Endothelial cell of umbilical vein (primary cell): ENCODE data around the gene RPH3AL. TPM values are rescaled to one million over a fixed set of nuclear protein-coding genes. Genes with fewer than 3 reads are reported as not detected.

Experiments
- BruUV-seq: library from RNA; stranded (reverse); fragments of 400-500 nt; replicated peaks from 2 replicates; lab custom pipeline; 2021; lab: Mats Ljungman, UMichigan
- CTCF ChIA-PET: fragments of 300-600, 350-600 bp; sonication (Branson Sonifier 250); formaldehyde crosslinking; loops from one replicate; lab custom pipeline; 2021; ENCODE audit warnings: antibody characterized with exemption, inconsistent platforms; lab: Charles Lee
- POLR2A ChIA-PET: fragments of 300-600, 350-600 bp; sonication (Branson Sonifier 250); formaldehyde crosslinking; loops from one replicate; lab custom pipeline; 2021; ENCODE audit warnings: antibody characterized with exemption, inconsistent platforms; lab: Charles Lee
- DNase-seq: peaks from one replicate; pipeline ENCODE4 v3.0.0-alpha.2; 2011; ENCODE audit warnings: low read depth, low spot score
- FAIRE-seq: peaks from 2 replicates; lab custom pipeline; 2011; peaks lifted over from hg19 to GRCh38; lab: Jason Lieb, UNC
- H2AFZ ChIP-seq: 2 replicates; pipeline ENCODE4 v1.6.0; 2012; ENCODE audit warnings: low read depth, low read length, control low read depth, inconsistent platforms
- H3K27ac ChIP-seq: 2 replicates; pipeline ENCODE4 v1.5.1; 2011; ENCODE audit warnings: low read depth, mild to moderate bottlenecking, control low read depth, low read length, moderate library complexity; ENCODE audit not compliant: insufficient read depth
- H3K27me3 ChIP-seq, 2 experiments: 2 replicates each; pipeline versions ENCODE4 v1.6.0 to v1.6.1; 2011; ENCODE audit warnings: low read length in 2 of 2, mixed read lengths in 1 of 2; ENCODE audit not compliant: control insufficient read depth in 2 of 2, insufficient read depth in 2 of 2
- H3K36me3 ChIP-seq, 2 experiments: 2 replicates in 1 of 2; 3 replicates in 1 of 2; pipeline ENCODE4 v1.5.1; 2011; ENCODE audit warnings: low read length in 2 of 2, mild to moderate bottlenecking in 1 of 2, moderate library complexity in 1 of 2; ENCODE audit not compliant: control insufficient read depth in 2 of 2, insufficient read depth in 2 of 2; ENCODE audit errors: extremely low read depth in 1 of 2
- H3K4me1 ChIP-seq: 3 replicates; pipeline ENCODE4 v1.5.1; 2011; ENCODE audit warnings: mild to moderate bottlenecking, low read length; ENCODE audit not compliant: control insufficient read depth, insufficient read depth; ENCODE audit errors: extremely low read depth
- H3K4me2 ChIP-seq: 2 replicates; pipeline ENCODE4 v1.6.1; 2011; ENCODE audit warnings: low read length, control low read depth, mixed read lengths; ENCODE audit not compliant: insufficient read depth
- H3K4me3 ChIP-seq, 3 experiments: fragments of 200-600 bp in 1 of 3; sonication (generic), shearing (Covaris generic) in 1 of 3; replicated peaks in 1 of 3; 2 replicates each; pipeline ENCODE4 v1.5.1; 2011 to 2016; ENCODE audit warnings: control low read depth in 3 of 3, low read length in 3 of 3, mild to moderate bottlenecking in 2 of 3, inconsistent platforms in 1 of 3, low read depth in 1 of 3, moderate library complexity in 1 of 3; ENCODE audit not compliant: insufficient read depth in 1 of 3
- H3K79me2 ChIP-seq: 2 replicates; pipeline ENCODE4 v1.6.0; 2012; ENCODE audit warnings: low read length, inconsistent platforms; ENCODE audit not compliant: control insufficient read depth, insufficient read depth
- H3K9ac ChIP-seq: replicated peaks from 2 replicates; pipeline ENCODE3; 2011; ENCODE audit warnings: low read length, control low read depth; ENCODE audit not compliant: insufficient read depth; ENCODE audit errors: extremely low read depth
- H3K9me1 ChIP-seq: replicated peaks from 3 replicates; pipeline ENCODE4 v1.6.0; 2011; ENCODE audit warnings: mild to moderate bottlenecking, low read length; ENCODE audit not compliant: control insufficient read depth, insufficient read depth; ENCODE audit errors: extremely low read depth
- H3K9me3 ChIP-seq: replicated peaks from 2 replicates; pipeline ENCODE4 v1.5.1; 2012; ENCODE audit warnings: low read length, inconsistent platforms; ENCODE audit not compliant: control insufficient read depth, insufficient read depth
- H4K20me1 ChIP-seq: replicated peaks from 2 replicates; pipeline ENCODE3; 2011; ENCODE audit warnings: mild to moderate bottlenecking, low read length; ENCODE audit not compliant: control insufficient read depth, insufficient read depth; ENCODE audit errors: extremely low read depth
- EZH2 ChIP-seq: IDR thresholded peaks from 2 replicates; pipeline ENCODE4 v1.6.1; 2012; ENCODE audit warnings: borderline replicate concordance, low read depth, mild to moderate bottlenecking, moderate library complexity, low read length, inconsistent platforms; ENCODE audit not compliant: severe bottlenecking
- FOS ChIP-seq: IDR thresholded peaks from 2 replicates; pipeline ENCODE4 v1.6.1; 2011; ENCODE audit warnings: mild to moderate bottlenecking, low read length, moderate library complexity, borderline replicate concordance; ENCODE audit not compliant: insufficient read depth
- GATA2 ChIP-seq: IDR thresholded peaks from 2 replicates; pipeline ENCODE4 v1.7.0; 2011; ENCODE audit warnings: low read depth, mild to moderate bottlenecking, moderate library complexity, mixed read lengths, low read length; ENCODE audit not compliant: insufficient read length, insufficient read depth
- JUN ChIP-seq: IDR thresholded peaks from 2 replicates; pipeline ENCODE4 v1.6.1; 2011; ENCODE audit warnings: borderline replicate concordance, low read depth; ENCODE audit not compliant: insufficient read length, insufficient read depth
- MAX ChIP-seq: IDR thresholded peaks from 2 replicates; pipeline ENCODE4 v1.6.1; 2011; ENCODE audit not compliant: insufficient read depth, insufficient read length
- MYC ChIP-seq: IDR thresholded peaks from one replicate; pipeline ENCODE4 v1.6.1; 2011; ENCODE audit warnings: mild to moderate bottlenecking, low read depth, low read length
- POLR2A ChIP-seq: IDR thresholded peaks from 2 replicates; pipeline ENCODE4 v1.6.1; 2012; ENCODE audit warnings: low read depth, mild to moderate bottlenecking, control low read depth, low read length
- POLR2AphosphoS5 ChIP-seq: IDR thresholded peaks from 2 replicates; pipeline ENCODE4 v1.6.1; 2012; ENCODE audit warnings: low read depth, mild to moderate bottlenecking, control low read depth, low read length, moderate library complexity; ENCODE audit not compliant: insufficient read depth
- dilution Hi-C: fragments of 300-500 bp; cut with MboI; formaldehyde crosslinking; loops from one replicate; pipeline ENCODE4 v1.15.0; 2019; ENCODE audit warnings: low sequenced_read_pairs; ENCODE audit not compliant: extremely low pct_ligation_motif_present
- intact Hi-C: fragments of 100-400 bp; cut with micrococcal nuclease; formaldehyde crosslinking; loops from one replicate; pipeline ENCODE4 v1.10.0; 2022
- polyA plus RNA-seq, 4 experiments: library from polyadenylated mRNA; depleted of rRNA in 3 of 4; stranded (reverse) in 3 of 4; unstranded in 1 of 4; fragments of >200 nt; gene quantifications; 2 replicates each; pipeline versions ENCODE4 v1.2.1 to v1.2.3, GENCODE V29; 2011 to 2012; ENCODE audit warnings: missing spikeins in 1 of 4
- total RNA-seq: library from RNA; stranded (reverse); gene quantifications from 2 replicates; pipeline ENCODE4 v1.2.3, GENCODE V29; 2021
- TF ChIP-seq, protein P1 (sequence below), 2 donors: IDR thresholded peaks; 1 replicate in 1 of 2; 2 replicates in 1 of 2; pipeline ENCODE4 v1.5.1; 2011; ENCODE audit warnings: low read length in 2 of 2, mild to moderate bottlenecking in 2 of 2, moderate library complexity in 2 of 2, control low read depth in 1 of 2, inconsistent platforms in 1 of 2, low read depth in 1 of 2; ENCODE audit not compliant: insufficient read depth in 1 of 2; ENCODE audit errors: extremely low read depth in 1 of 2

Gene RPH3AL
- total and polyA plus RNA-seq, 2 donors (not counting 3 experiments of a cell fraction or from before 2014, with no cell fraction given), result 4.1 to 7.0 TPM

GRCh38 chr17:282000-282911 lies 70.4 kb downstream of the RPH3AL start:
- CTCF ChIA-PET, result interaction anchor here (1.4 kb wide), 1 partner anchor 104 kb away, joined by 3 read pairs; no protein-coding TSS in a partner anchor
- H3K27ac ChIP-seq, result no peak overlapping the region
- intact Hi-C loops, result no loop called here
- H2AFZ ChIP-seq, result no peak overlapping the region
- dilution Hi-C loops, result no loop called here
- no peaks in the 10 kb centered on the region for H3K79me2 ChIP-seq
- DNase-seq (no peak), FAIRE-seq (no peak)
- no peak overlapping the region for H3K9ac ChIP-seq
- H3K36me3 ChIP-seq, result no peaks in the 10 kb centered on the region
- no peak overlapping the region for H3K4me2 ChIP-seq
- H3K27me3 ChIP-seq, result no peaks in the 10 kb centered on the region
- no peaks in the 10 kb centered on the region for H3K9me3 ChIP-seq
- no peaks in the 10 kb centered on the region for H4K20me1 ChIP-seq
- no peaks in the 10 kb centered on the region for H3K9me1 ChIP-seq
- POLR2A ChIA-PET, result no interaction called here
- H3K4me3 ChIP-seq, result no peak overlapping the region
- TF ChIP-seq MAX (no peak), POLR2A (no peak), GATA2 (no peak), FOS (no peak), EZH2 (no peak), POLR2AphosphoS5 (no peak), JUN (no peak), MYC (no peak)
- TF ChIP-seq, protein P1, sequence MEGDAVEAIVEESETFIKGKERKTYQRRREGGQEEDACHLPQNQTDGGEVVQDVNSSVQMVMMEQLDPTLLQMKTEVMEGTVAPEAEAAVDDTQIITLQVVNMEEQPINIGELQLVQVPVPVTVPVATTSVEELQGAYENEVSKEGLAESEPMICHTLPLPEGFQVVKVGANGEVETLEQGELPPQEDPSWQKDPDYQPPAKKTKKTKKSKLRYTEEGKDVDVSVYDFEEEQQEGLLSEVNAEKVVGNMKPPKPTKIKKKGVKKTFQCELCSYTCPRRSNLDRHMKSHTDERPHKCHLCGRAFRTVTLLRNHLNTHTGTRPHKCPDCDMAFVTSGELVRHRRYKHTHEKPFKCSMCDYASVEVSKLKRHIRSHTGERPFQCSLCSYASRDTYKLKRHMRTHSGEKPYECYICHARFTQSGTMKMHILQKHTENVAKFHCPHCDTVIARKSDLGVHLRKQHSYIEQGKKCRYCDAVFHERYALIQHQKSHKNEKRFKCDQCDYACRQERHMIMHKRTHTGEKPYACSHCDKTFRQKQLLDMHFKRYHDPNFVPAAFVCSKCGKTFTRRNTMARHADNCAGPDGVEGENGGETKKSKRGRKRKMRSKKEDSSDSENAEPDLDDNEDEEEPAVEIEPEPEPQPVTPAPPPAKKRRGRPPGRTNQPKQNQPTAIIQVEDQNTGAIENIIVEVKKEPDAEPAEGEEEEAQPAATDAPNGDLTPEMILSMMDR (IDR thresholded peaks at IDR 0.05; ENCODE audit: extremely low read depth in 1 of 2, insufficient read depth in 1 of 2, low read depth in 1 of 2, low read length in 2 of 2), result no peak
- peaks cover 18% of the 10 kb centered on the region for H3K4me1 ChIP-seq
- BruUV-seq, result no TSS peak
